Testis (tissue), 3 donors: ENCODE data around the gene ATP2A3. TPM values are rescaled to one million over a fixed set of nuclear protein-coding genes. Genes with fewer than 3 reads are reported as not detected.

Experiments
- DNase-seq: peaks from one replicate; pipeline ENCODE4 v3.0.0-alpha.2; 2019
- H3K27ac ChIP-seq, 2 donors: fragments of 200-600 bp; sonication (generic); one replicate each; pipeline ENCODE4 v1.5.1; 2019
- H3K27me3 ChIP-seq: fragments of 200-600 bp; sonication (generic); one replicate; pipeline ENCODE4 v1.5.1; 2019
- H3K36me3 ChIP-seq: fragments of 200-600 bp; sonication (generic); one replicate; pipeline ENCODE4 v1.5.1; 2017; ENCODE audit warnings: low read depth; ENCODE audit errors: missing control alignments
- H3K4me1 ChIP-seq: fragments of 200-600 bp; sonication (generic); one replicate; pipeline ENCODE4 v1.5.1; 2019
- H3K4me3 ChIP-seq, 2 donors: fragments of 200-600 bp; sonication (generic); one replicate each; pipeline ENCODE4 v1.5.1; 2017 to 2019
- H3K9me3 ChIP-seq: fragments of 200-600 bp; sonication (generic); one replicate; pipeline ENCODE4 v1.5.1; 2017
- POLR2A ChIP-seq: fragments of 450-650 bp; IDR thresholded peaks from one replicate; pipeline ENCODE4 v1.6.1; 2017; ENCODE audit warnings: antibody characterized with exemption, mild to moderate bottlenecking, moderate library complexity
- WGBS, 2 donors: methylation state at CpG; one replicate each; pipeline ENCODE4 v1.1.5; 2018; 5-methylcytosine and 5-hydroxymethylcytosine counted together
- intact Hi-C: fragments of 100-400 bp; cut with DNase I; formaldehyde crosslinking; loops from one replicate; pipeline ENCODE4 v1.15.1; 2023; ENCODE audit warnings: low total_unique reads
- polyA plus RNA-seq: library from polyadenylated mRNA; stranded (reverse); fragments of 350-450 nt; fragmentation: Illumina TruSeq; extraction: RNeasy Lipid Tissue Mini Kit (QIAGEN cat#74804); gene quantifications from one replicate; pipeline ENCODE4 v1.2.3, GENCODE V29; 2014; ENCODE audit warnings: low read depth, low replicate concordance; ENCODE audit not compliant: insufficient read depth
- total RNA-seq, 2 donors: library from RNA; depleted of rRNA; stranded (reverse); fragments of >200 nt; gene quantifications; one replicate each; pipeline ENCODE4 v1.2.3, GENCODE V29; 2016
- TF ChIP-seq, protein P1 (sequence below), 3 experiments: fragments of 450-650 bp in 2 of 3; fragments of 200-600 bp in 1 of 3; sonication (generic) in 1 of 3; IDR thresholded peaks; one replicate each; pipeline ENCODE4 v1.5.1; 2016 to 2019; ENCODE audit warnings: antibody characterized with exemption in 3 of 3, mild to moderate bottlenecking in 2 of 3, moderate library complexity in 1 of 3

Gene ATP2A3
- total and polyA plus RNA-seq, 3 donors from 2014 or later: 8.0 to 19.6 (median 8.2) TPM

DNA sequence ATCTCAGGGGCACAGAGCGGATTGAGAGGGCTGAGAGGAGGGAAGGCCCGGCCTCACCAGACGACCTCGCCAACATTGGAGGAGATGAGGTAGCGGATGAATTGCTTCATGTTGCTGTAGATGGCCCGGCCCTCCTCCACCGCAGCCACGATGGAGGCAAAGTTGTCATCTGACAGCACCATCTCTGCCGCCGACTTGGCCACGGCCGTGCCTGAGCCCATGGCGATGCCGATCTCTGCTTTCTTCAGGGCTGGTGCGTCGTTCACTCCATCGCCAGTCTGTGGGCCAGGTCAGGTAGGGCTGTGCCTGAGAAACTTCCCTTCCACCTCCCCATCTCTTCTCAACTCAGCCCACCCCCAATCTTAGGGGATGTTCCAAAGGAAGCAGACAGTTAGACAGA is 26.9 kb downstream of the ATP2A3 start:
- intact Hi-C loops: loop anchor here (10.0 kb wide), 1 partner anchor 67 kb away; no protein-coding TSS in a partner anchor
- TF ChIP-seq POLR2A: no peak
- TF ChIP-seq, protein P1, sequence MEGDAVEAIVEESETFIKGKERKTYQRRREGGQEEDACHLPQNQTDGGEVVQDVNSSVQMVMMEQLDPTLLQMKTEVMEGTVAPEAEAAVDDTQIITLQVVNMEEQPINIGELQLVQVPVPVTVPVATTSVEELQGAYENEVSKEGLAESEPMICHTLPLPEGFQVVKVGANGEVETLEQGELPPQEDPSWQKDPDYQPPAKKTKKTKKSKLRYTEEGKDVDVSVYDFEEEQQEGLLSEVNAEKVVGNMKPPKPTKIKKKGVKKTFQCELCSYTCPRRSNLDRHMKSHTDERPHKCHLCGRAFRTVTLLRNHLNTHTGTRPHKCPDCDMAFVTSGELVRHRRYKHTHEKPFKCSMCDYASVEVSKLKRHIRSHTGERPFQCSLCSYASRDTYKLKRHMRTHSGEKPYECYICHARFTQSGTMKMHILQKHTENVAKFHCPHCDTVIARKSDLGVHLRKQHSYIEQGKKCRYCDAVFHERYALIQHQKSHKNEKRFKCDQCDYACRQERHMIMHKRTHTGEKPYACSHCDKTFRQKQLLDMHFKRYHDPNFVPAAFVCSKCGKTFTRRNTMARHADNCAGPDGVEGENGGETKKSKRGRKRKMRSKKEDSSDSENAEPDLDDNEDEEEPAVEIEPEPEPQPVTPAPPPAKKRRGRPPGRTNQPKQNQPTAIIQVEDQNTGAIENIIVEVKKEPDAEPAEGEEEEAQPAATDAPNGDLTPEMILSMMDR (IDR thresholded peaks at IDR 0.05): no peak
- no peak for DNase-seq
- H3K27me3 ChIP-seq: no peaks in the 10 kb centered on the region
- H3K4me1 ChIP-seq: no peaks in the 10 kb centered on the region
- H3K27ac ChIP-seq: no peak overlapping the region
- H3K4me3 ChIP-seq: no peak overlapping the region
- WGBS, 2 donors: 90 to 95% methylated on average over 17 of the region's 17 CpGs
- H3K9me3 ChIP-seq: no peaks in the 10 kb centered on the region
- H3K36me3 ChIP-seq: no peaks in the 10 kb centered on the region

DNA sequence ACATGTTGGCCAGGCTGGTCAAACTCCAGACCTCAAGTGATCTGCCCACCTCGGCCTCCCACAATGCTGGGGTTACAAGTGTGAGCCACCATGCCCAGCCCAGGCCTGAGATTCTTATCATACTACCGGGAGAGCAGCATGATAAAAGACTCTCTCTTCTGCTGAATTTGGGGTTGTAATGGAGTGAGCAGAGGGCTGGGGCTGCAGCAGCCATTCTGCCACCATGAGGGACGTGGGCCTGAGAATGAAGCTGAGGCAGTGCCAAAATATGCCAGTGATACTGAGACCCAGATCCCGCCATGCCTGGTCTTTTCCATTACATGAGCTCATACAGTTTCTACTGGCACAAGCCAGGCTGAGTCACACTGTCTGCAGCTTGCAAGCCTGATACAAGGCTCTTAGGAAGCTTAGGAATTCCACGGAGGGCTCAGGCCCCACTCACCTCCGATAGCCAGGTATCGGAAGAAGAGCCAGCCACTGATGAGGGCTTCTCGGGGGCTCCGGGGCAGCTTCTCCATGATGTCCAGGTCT is 28.3 kb downstream of the ATP2A3 start:
- Histone ChIP-seq H3K36me3 (no peaks in the 10 kb centered on the region), H3K27ac (no peak overlapping the region), H3K27me3 (no peaks in the 10 kb centered on the region), H3K9me3 (no peaks in the 10 kb centered on the region), H3K4me1 (no peaks in the 10 kb centered on the region), H3K4me3 (no peak overlapping the region)
- 96 to 100% methylated on average over 9 of the region's 9 CpGs for whole genome bisulfite sequencing, 2 donors
- intact Hi-C loops: loop anchor here (10.0 kb wide), 1 partner anchor 69 kb away; no protein-coding TSS in a partner anchor
- TF ChIP-seq, protein P1 (IDR thresholded peaks at IDR 0.05): no peak
- no peak for TF ChIP-seq POLR2A
- DNase-seq: no peak

DNA sequence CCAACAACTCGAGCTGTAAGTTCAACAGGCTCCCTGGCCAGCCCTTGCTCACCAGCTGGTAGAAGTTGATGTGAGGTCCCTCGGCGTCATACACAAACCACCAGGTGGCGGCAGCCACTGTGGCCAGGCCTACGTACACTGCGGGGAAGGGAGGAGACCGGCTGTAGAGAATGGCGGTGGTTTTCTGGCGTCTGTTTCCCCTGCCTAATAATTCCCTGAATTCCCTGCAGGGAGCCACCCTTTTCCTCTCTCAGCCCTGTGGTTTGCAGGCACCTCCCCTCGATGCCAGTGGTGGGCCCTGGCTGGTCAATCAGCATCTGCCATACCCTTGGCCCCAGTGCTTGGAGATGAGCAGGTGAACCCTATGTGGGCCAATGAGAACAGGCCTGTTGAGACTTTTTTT is 29.1 kb downstream of the ATP2A3 start:
- intact Hi-C loops: loop anchor here (10.0 kb wide), 1 partner anchor 70 kb away; no protein-coding TSS in a partner anchor
- H3K4me1 ChIP-seq: no peaks in the 10 kb centered on the region
- H3K4me3 ChIP-seq: no peak overlapping the region
- H3K36me3 ChIP-seq: no peaks in the 10 kb centered on the region
- peak; percentile 86 for DNase-seq
- no peaks in the 10 kb centered on the region for H3K27me3 ChIP-seq
- no peak for TF ChIP-seq POLR2A
- TF ChIP-seq, protein P1 (IDR thresholded peaks at IDR 0.05): peak; percentile 48 to 61 (median 58)
- WGBS, 2 donors: 27 to 50% methylated on average over 10 of the region's 10 CpGs
- H3K9me3 ChIP-seq: no peaks in the 10 kb centered on the region
- no peak overlapping the region for H3K27ac ChIP-seq

DNA sequence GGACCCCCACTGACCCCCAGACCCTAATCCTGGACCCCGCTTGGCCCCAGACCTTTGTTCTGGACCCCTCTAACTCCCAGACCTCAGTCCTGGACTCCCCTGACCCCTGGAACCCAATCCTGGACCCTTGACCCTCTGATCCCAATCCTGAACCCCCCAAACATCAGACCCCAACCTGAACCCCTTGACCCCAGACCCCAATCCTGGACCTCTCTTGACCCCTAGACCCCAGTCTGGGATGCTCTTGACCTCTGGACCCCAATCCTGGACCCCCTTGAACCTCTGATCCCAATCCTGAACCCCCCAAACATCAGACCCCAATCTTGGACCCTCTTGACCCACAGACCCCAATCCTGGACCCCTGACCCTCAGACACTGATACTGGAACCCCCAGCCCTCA is 34.5 kb downstream of the ATP2A3 start:
- Histone ChIP-seq H3K9me3 (no peaks in the 10 kb centered on the region), H3K27me3 (no peaks in the 10 kb centered on the region), H3K4me3 (no peak overlapping the region), H3K36me3 (no peaks in the 10 kb centered on the region), H3K4me1 (no peaks in the 10 kb centered on the region), H3K27ac (no peak overlapping the region)
- TF ChIP-seq POLR2A: no peak
- TF ChIP-seq, protein P1 (IDR thresholded peaks at IDR 0.05): no peak
- intact Hi-C loops: loop anchor here (10.0 kb wide), 1 partner anchor 75 kb away; no protein-coding TSS in a partner anchor
- 100% methylated on average over 1 of the region's 1 CpG for WGBS, 2 donors
- DNase-seq: no peak

DNA sequence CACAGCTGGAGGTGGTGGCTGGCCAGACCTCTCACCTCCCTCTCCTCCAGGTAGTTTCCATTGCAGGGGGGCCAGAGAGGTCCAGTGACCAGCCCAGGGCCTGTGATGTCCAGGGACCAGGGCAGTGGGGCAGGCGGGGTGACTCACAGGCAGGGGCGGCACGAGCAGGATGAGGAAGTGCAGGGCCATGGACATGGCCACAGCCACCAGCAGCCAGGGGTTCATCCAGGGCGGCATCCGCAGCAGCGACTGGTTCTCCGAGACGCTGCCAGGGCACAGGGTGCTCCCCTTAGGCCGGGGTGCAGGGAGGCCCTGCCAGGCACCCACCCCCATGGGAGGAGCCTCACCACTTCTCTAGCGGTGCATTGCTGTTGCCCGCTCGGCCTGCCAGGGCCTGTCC is 35.1 kb downstream of the ATP2A3 start:
- no peaks in the 10 kb centered on the region for H3K4me1 ChIP-seq
- H3K36me3 ChIP-seq: no peaks in the 10 kb centered on the region
- no peak for DNase-seq
- H3K9me3 ChIP-seq: no peaks in the 10 kb centered on the region
- intact Hi-C loops: no loop called here
- TF ChIP-seq, protein P1 (IDR thresholded peaks at IDR 0.05): no peak
- TF ChIP-seq POLR2A: no peak
- no peak overlapping the region for H3K27ac ChIP-seq
- H3K4me3 ChIP-seq: no peak overlapping the region
- 95% methylated on average over 12 of the region's 12 CpGs; no CpG with 5 or more reads in 1 of the 2 donors for WGBS, 2 donors
- no peaks in the 10 kb centered on the region for H3K27me3 ChIP-seq
